GM12878 (cell line): ENCODE results near the gene POLD4. TPM values are rescaled to one million over a fixed set of nuclear protein-coding genes. Genes with fewer than 3 reads are reported as not detected.

Source experiments
- BMI1 ChIP-seq: fragments of 450-650 bp; IDR thresholded peaks from 2 replicates; pipeline ENCODE4 v1.6.1; 2016; ENCODE audit warnings: mild to moderate bottlenecking, moderate library complexity, borderline replicate concordance
- BRCA1 ChIP-seq: IDR thresholded peaks from 2 replicates; pipeline ENCODE4 v1.6.1; 2011; ENCODE audit warnings: low read depth, low read length, improper control_type of control experiment
- CBX3 ChIP-seq: fragments of 200-600 bp; sonication (generic); IDR thresholded peaks from 2 replicates; pipeline ENCODE4 v1.6.1; 2016; ENCODE audit warnings: low read depth, borderline replicate concordance
- CEBPB ChIP-seq, 2 experiments: fragments of 150-350 bp in 1 of 2; IDR thresholded peaks; 2 replicates each; pipeline ENCODE4 v1.6.1; 2012 to 2014; ENCODE audit warnings: low read depth in 2 of 2, low read length in 2 of 2, borderline replicate concordance in 1 of 2, inconsistent platforms in 1 of 2
- CHD2 ChIP-seq: IDR thresholded peaks from 2 replicates; pipeline ENCODE4 v1.6.1; 2011; ENCODE audit warnings: low read depth, low read length, improper control_type of control experiment, borderline replicate concordance
- IKZF2 ChIP-seq, 2 experiments: fragments of 450-650 bp; IDR thresholded peaks; 2 replicates each; pipeline ENCODE4 v1.6.1; 2017; ENCODE audit warnings: mild to moderate bottlenecking in 2 of 2, moderate library complexity in 2 of 2
- JUND ChIP-seq: IDR thresholded peaks from 2 replicates; pipeline ENCODE4 v1.6.1; 2012; ENCODE audit warnings: low read depth, mild to moderate bottlenecking, low read length, improper control_type of control experiment, moderate library complexity
- NFYA ChIP-seq: IDR thresholded peaks from 2 replicates; pipeline ENCODE4 v1.6.1; 2011; ENCODE audit warnings: low read depth, mild to moderate bottlenecking, low read length, improper control_type of control experiment, borderline replicate concordance
- NFYB ChIP-seq: IDR thresholded peaks from 2 replicates; pipeline ENCODE4 v1.6.1; 2011; ENCODE audit warnings: low read depth, mild to moderate bottlenecking, low read length, improper control_type of control experiment, moderate library complexity; ENCODE audit not compliant: insufficient read depth
- PML ChIP-seq: IDR thresholded peaks from 2 replicates; pipeline ENCODE4 v1.6.1; 2012; ENCODE audit warnings: low read length, inconsistent platforms
- STAT1 ChIP-seq: fragments of 450-650 bp; conservative IDR thresholded peaks from 2 replicates; pipeline ENCODE4 v1.6.1; 2014; ENCODE audit warnings: antibody characterized with exemption, mild to moderate bottlenecking
- TCF7 ChIP-seq: IDR thresholded peaks from 2 replicates; pipeline ENCODE4 v1.6.1; 2014; ENCODE audit warnings: antibody characterized with exemption, borderline replicate concordance
- ZNF384 ChIP-seq: IDR thresholded peaks from 2 replicates; pipeline ENCODE4 v1.6.1; 2012; ENCODE audit warnings: low read depth, mild to moderate bottlenecking, low read length, improper control_type of control experiment, borderline replicate concordance
- ZZZ3 ChIP-seq: IDR thresholded peaks from 2 replicates; pipeline ENCODE4 v1.6.1; 2011; ENCODE audit warnings: low read depth; ENCODE audit not compliant: control insufficient read depth, insufficient read length
- polyA plus RNA-seq, 11 experiments: library from polyadenylated mRNA; depleted of rRNA in 4 of 11; unstranded in 6 of 11; stranded (reverse) in 5 of 11; fragments of >200 nt; fragmentation: Nextera tagmentation in 4 of 11; fragmentation: Illumina TruSeq in 1 of 11; extraction: Ambion mirVana in 4 of 11; extraction: Trizol in 1 of 11; gene quantifications; 1 replicate in 1 of 11; 2 replicates in 10 of 11; pipeline versions ENCODE4 v1.2.1 to v1.2.3, GENCODE V29; 2011 to 2016; ENCODE audit warnings: inconsistent platforms in 2 of 11, missing spikeins in 2 of 11, low read depth in 1 of 11
- total RNA-seq, 4 experiments: library from RNA; depleted of rRNA in 3 of 4; stranded (reverse); fragments of >200 nt in 3 of 4; fragmentation: Illumina TruSeq in 1 of 4; extraction: Trizol in 1 of 4; gene quantifications; 2 replicates each; pipeline versions ENCODE4 v1.2.1 to v1.2.3, GENCODE V29; 2013 to 2021
- TF ChIP-seq, protein P1 (sequence below): fragments of 450-650 bp; IDR thresholded peaks from 2 replicates; pipeline ENCODE4 v1.6.1; 2017; ENCODE audit warnings: mild to moderate bottlenecking, low read depth, inconsistent platforms; ENCODE audit not compliant: poor library complexity, severe bottlenecking
- TF ChIP-seq, protein P2 (sequence below): fragments of 450-650 bp; IDR thresholded peaks from 2 replicates; pipeline ENCODE4 v1.6.1; 2017; ENCODE audit warnings: antibody characterized with exemption, mild to moderate bottlenecking, moderate library complexity
- TF ChIP-seq, protein P3 (sequence below): IDR thresholded peaks from 2 replicates; pipeline ENCODE4 v1.6.1; 2012; ENCODE audit warnings: low read depth, low read length, improper control_type of control experiment
- TF ChIP-seq, protein P4 (sequence below): fragments of 450-650 bp; IDR thresholded peaks from 2 replicates; pipeline ENCODE4 v1.6.1; 2017; ENCODE audit warnings: mild to moderate bottlenecking, moderate library complexity
- TF ChIP-seq, protein P5 (sequence below): fragments of 450-650 bp; IDR thresholded peaks from 2 replicates; pipeline ENCODE4 v1.6.1; 2016; ENCODE audit warnings: mild to moderate bottlenecking

Gene POLD4
- total and polyA plus RNA-seq, 10 of the 15 experiments (the other 5 are each of a cell fraction or from before 2014, with no cell fraction given), result 8.1 to 176 (median 88.1) TPM

DNA sequence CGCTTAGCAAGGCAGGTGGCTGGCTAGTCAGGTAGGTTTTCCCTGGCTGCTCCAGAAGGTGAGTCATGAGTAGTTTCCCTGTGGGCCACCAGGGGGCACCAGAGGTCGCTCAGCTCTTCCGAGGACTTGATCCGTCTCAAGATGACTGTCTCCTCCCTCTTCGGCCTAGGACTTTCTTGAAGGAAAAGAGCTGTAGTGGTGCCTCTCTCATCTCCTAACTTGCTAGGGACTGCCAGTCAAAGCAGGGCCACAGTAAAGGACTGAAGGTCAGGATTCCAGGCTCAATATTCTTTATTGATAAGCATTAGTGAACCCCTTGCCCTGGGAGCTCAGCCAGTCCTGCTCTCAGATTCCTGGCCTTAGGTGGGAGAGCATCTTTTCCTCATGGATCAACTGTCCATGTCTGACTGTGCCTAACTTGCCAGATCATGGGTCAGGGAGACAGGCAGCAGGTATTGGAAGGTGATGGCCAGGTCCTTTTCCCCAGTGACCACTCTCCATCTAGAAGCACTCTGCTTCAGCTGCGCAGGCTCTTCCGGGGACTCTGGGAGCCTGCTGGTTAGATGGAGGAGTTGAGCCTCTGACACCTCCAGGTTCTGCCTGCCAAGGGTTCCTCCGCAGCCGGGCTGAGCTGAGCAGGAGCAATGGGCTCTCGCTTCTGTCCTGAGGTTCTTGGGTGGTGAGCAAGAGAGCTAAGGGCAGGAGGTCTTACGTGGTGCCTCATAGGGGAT, 1.9 kb downstream of the POLD4 start (continued):
- TF ChIP-seq, protein P1, sequence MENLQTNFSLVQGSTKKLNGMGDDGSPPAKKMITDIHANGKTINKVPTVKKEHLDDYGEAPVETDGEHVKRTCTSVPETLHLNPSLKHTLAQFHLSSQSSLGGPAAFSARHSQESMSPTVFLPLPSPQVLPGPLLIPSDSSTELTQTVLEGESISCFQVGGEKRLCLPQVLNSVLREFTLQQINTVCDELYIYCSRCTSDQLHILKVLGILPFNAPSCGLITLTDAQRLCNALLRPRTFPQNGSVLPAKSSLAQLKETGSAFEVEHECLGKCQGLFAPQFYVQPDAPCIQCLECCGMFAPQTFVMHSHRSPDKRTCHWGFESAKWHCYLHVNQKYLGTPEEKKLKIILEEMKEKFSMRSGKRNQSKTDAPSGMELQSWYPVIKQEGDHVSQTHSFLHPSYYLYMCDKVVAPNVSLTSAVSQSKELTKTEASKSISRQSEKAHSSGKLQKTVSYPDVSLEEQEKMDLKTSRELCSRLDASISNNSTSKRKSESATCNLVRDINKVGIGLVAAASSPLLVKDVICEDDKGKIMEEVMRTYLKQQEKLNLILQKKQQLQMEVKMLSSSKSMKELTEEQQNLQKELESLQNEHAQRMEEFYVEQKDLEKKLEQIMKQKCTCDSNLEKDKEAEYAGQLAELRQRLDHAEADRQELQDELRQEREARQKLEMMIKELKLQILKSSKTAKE, result peak; percentile 26
- TF ChIP-seq, protein P2, sequence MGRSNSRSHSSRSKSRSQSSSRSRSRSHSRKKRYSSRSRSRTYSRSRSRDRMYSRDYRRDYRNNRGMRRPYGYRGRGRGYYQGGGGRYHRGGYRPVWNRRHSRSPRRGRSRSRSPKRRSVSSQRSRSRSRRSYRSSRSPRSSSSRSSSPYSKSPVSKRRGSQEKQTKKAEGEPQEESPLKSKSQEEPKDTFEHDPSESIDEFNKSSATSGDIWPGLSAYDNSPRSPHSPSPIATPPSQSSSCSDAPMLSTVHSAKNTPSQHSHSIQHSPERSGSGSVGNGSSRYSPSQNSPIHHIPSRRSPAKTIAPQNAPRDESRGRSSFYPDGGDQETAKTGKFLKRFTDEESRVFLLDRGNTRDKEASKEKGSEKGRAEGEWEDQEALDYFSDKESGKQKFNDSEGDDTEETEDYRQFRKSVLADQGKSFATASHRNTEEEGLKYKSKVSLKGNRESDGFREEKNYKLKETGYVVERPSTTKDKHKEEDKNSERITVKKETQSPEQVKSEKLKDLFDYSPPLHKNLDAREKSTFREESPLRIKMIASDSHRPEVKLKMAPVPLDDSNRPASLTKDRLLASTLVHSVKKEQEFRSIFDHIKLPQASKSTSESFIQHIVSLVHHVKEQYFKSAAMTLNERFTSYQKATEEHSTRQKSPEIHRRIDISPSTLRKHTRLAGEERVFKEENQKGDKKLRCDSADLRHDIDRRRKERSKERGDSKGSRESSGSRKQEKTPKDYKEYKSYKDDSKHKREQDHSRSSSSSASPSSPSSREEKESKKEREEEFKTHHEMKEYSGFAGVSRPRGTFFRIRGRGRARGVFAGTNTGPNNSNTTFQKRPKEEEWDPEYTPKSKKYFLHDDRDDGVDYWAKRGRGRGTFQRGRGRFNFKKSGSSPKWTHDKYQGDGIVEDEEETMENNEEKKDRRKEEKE, result no peak
- TF ChIP-seq, protein P3, sequence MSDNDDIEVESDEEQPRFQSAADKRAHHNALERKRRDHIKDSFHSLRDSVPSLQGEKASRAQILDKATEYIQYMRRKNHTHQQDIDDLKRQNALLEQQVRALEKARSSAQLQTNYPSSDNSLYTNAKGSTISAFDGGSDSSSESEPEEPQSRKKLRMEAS, result no peak
- TF ChIP-seq STAT1, result no peak
- no peak for TF ChIP-seq NFYB
- TF ChIP-seq BRCA1, result no peak
- no peak for TF ChIP-seq JUND
- no peak for TF ChIP-seq ZZZ3
- TF ChIP-seq, protein P4, sequence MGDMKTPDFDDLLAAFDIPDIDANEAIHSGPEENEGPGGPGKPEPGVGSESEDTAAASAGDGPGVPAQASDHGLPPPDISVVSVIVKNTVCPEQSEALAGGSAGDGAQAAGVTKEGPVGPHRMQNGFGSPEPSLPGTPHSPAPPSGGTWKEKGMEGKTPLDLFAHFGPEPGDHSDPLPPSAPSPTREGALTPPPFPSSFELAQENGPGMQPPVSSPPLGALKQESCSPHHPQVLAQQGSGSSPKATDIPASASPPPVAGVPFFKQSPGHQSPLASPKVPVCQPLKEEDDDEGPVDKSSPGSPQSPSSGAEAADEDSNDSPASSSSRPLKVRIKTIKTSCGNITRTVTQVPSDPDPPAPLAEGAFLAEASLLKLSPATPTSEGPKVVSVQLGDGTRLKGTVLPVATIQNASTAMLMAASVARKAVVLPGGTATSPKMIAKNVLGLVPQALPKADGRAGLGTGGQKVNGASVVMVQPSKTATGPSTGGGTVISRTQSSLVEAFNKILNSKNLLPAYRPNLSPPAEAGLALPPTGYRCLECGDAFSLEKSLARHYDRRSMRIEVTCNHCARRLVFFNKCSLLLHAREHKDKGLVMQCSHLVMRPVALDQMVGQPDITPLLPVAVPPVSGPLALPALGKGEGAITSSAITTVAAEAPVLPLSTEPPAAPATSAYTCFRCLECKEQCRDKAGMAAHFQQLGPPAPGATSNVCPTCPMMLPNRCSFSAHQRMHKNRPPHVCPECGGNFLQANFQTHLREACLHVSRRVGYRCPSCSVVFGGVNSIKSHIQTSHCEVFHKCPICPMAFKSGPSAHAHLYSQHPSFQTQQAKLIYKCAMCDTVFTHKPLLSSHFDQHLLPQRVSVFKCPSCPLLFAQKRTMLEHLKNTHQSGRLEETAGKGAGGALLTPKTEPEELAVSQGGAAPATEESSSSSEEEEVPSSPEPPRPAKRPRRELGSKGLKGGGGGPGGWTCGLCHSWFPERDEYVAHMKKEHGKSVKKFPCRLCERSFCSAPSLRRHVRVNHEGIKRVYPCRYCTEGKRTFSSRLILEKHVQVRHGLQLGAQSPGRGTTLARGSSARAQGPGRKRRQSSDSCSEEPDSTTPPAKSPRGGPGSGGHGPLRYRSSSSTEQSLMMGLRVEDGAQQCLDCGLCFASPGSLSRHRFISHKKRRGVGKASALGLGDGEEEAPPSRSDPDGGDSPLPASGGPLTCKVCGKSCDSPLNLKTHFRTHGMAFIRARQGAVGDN, result no peak
- no peak for TF ChIP-seq CHD2
- TF ChIP-seq, protein P5, sequence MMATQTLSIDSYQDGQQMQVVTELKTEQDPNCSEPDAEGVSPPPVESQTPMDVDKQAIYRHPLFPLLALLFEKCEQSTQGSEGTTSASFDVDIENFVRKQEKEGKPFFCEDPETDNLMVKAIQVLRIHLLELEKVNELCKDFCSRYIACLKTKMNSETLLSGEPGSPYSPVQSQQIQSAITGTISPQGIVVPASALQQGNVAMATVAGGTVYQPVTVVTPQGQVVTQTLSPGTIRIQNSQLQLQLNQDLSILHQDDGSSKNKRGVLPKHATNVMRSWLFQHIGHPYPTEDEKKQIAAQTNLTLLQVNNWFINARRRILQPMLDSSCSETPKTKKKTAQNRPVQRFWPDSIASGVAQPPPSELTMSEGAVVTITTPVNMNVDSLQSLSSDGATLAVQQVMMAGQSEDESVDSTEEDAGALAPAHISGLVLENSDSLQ, result no peak; the same call in 1 of the 2 replicates
- no peak for TF ChIP-seq CBX3
- TF ChIP-seq IKZF2 (IDR thresholded peaks at IDR 0.05), result 0 out of 4 replicates have a peak, but pooled peaks of 1 of the 2 experiments have one; percentile 25
- no peak for TF ChIP-seq TCF7
- TF ChIP-seq BMI1, result no peak
- TF ChIP-seq ZNF384, result no peak
- no peak for TF ChIP-seq PML
- no peak for TF ChIP-seq NFYA
- TF ChIP-seq CEBPB (IDR thresholded peaks at IDR 0.05; ENCODE audit: borderline replicate concordance in 1 of 2, low read depth in 2 of 2, low read length in 2 of 2), result no peak
